NB4 (cell line): ENCODE results near the gene PLA2G10.

ENCODE experiments used
- CTCF ChIP-seq: IDR thresholded peaks from one replicate; pipeline ENCODE4 v1.5.1; 2012; ENCODE audit warnings: low read depth, low read length
- POLR2A ChIP-seq: IDR thresholded peaks from 2 replicates; pipeline ENCODE4 v1.6.1; 2011; ENCODE audit warnings: mild to moderate bottlenecking; ENCODE audit not compliant: insufficient read length; ENCODE audit errors: extremely low read depth

DNA sequence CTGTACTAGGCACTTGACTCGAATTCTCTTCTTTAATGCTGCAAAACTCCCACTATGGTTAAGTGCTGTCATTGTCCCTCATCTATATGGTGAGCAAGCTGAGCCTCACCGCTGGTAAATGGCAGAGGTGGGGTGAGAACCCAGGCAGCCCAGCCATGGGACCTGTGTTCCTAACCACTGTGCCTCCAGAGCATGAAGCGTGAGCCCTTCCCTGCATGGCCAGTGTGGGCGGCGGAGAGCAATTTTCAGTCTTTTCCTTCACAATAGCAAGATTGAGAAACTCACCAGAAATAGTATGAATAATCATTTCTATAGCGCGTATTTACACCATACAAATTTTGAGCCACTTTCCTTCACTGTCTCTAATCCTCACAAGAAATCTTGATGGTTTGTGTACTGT is 52.2 kb downstream of the PLA2G10 start:
- TF ChIP-seq CTCF, result no peak
- no peak for TF ChIP-seq POLR2A
